ENCODE results near the gene SLC37A3. TPM values are rescaled to one million over a fixed set of nuclear protein-coding genes. Genes with fewer than 3 reads are reported as not detected.

The SLC37A3 gene
- total and polyA plus RNA-seq, 2 donors (not counting 1 experiment from before 2014, with no cell fraction given) = 9.1 to 20.1 TPM

GRCh38 chr7:140334341-140335057 is 63.8 kb downstream of the SLC37A3 start:
- Mint-ChIP-seq H3K9me3 (ENCODE audit: insufficient read depth) (no peaks in the 10 kb centered on the region), H3K27me3 (no peaks in the 10 kb centered on the region), H3K27ac (no peak overlapping the region), H3K4me3 (no peak overlapping the region), H3K4me1 (no peaks in the 10 kb centered on the region)
- H3K9me3 ChIP-seq (ENCODE audit: control extremely low read depth in 1 of 3, control insufficient read depth in 2 of 3, insufficient read depth in 1 of 3, low read length in 2 of 3) = no peaks in the 10 kb centered on the region
- H3K36me3 ChIP-seq (replicated peaks in 1 of 2; ENCODE audit: control extremely low read depth in 1 of 2, control insufficient read depth in 1 of 2, extremely low read depth in 1 of 2, insufficient read depth in 2 of 2, low read length in 1 of 2) = peaks cover 3 to 6% of the 10 kb centered on the region in 2 experiments
- 98% methylated on average over 7 of the region's 8 CpGs for WGBS (ENCODE audit: insufficient coverage)
- ChIA-PET CTCF (no interaction called here), POLR2A (no interaction called here)
- DNase-seq (no peak), ATAC-seq (ENCODE audit: low read depth) (no peak)
- H3K4me2 ChIP-seq (replicated peaks; ENCODE audit: low read depth, low read length, poor library complexity, severe bottlenecking) = no peak overlapping the region
- no peak overlapping the region for H2AFZ ChIP-seq (ENCODE audit: insufficient read depth, low read depth, low read length, poor library complexity, severe bottlenecking)
- no peaks in the 10 kb centered on the region for H3K79me2 ChIP-seq (ENCODE audit: control insufficient read depth, insufficient read depth, low read length)
- H3K27me3 ChIP-seq (replicated peaks in 1 of 4; ENCODE audit: control extremely low read depth in 1 of 4, control insufficient read depth in 3 of 4, insufficient read depth in 4 of 4, low read length in 3 of 4) = no peaks in the 10 kb centered on the region
- H3K27ac ChIP-seq (ENCODE audit: low read length in 2 of 2) = no peak overlapping the region
- no peak for TF ChIP-seq EZH2 (IDR thresholded peaks at IDR 0.05; ENCODE audit: borderline replicate concordance, insufficient read depth, low read depth, low read length, poor library complexity, severe bottlenecking)
- no peaks in the 10 kb centered on the region for H4K20me1 ChIP-seq (ENCODE audit: control insufficient read depth, insufficient read depth, low read length, poor library complexity, severe bottlenecking)
- no peaks in the 10 kb centered on the region for H3K4me1 ChIP-seq (ENCODE audit: control insufficient read depth in 2 of 2, insufficient read depth in 2 of 2, low read length in 2 of 2)
- no peak overlapping the region for H3K4me3 ChIP-seq (ENCODE audit: control extremely low read depth in 1 of 5, extremely low read depth in 1 of 5, insufficient read depth in 1 of 5, low read depth in 2 of 5, low read length in 4 of 5)
- intact Hi-C loops (cut with micrococcal nuclease) = no loop called here
- H3K9ac ChIP-seq (ENCODE audit: low read length) = no peak overlapping the region

GRCh38 chr7:140333686-140334085 is 64.6 kb downstream of the SLC37A3 start:
- CTCF ChIA-PET = interaction anchor here (1.1 kb wide), 1 partner anchor 159 kb away, joined by 3 read pairs; no protein-coding TSS in a partner anchor
- no peak overlapping the region for H2AFZ ChIP-seq (ENCODE audit: insufficient read depth, low read depth, low read length, poor library complexity, severe bottlenecking)
- intact Hi-C loops (cut with micrococcal nuclease) = no loop called here
- no CpG with 5 or more reads among the region's 5 CpGs for WGBS (ENCODE audit: insufficient coverage)
- Mint-ChIP-seq H3K4me3 (no peak overlapping the region), H3K27me3 (no peaks in the 10 kb centered on the region), H3K4me1 (no peaks in the 10 kb centered on the region), H3K27ac (no peak overlapping the region), H3K9me3 (ENCODE audit: insufficient read depth) (no peaks in the 10 kb centered on the region)
- H3K36me3 ChIP-seq (replicated peaks in 1 of 2; ENCODE audit: control extremely low read depth in 1 of 2, control insufficient read depth in 1 of 2, extremely low read depth in 1 of 2, insufficient read depth in 2 of 2, low read length in 1 of 2) = peaks cover 3 to 6% of the 10 kb centered on the region in 2 experiments
- POLR2A ChIA-PET = no interaction called here
- no peaks in the 10 kb centered on the region for H3K79me2 ChIP-seq (ENCODE audit: control insufficient read depth, insufficient read depth, low read length)
- TF ChIP-seq EZH2 (IDR thresholded peaks at IDR 0.05; ENCODE audit: borderline replicate concordance, insufficient read depth, low read depth, low read length, poor library complexity, severe bottlenecking) = no peak
- TF ChIP-seq, protein P1, sequence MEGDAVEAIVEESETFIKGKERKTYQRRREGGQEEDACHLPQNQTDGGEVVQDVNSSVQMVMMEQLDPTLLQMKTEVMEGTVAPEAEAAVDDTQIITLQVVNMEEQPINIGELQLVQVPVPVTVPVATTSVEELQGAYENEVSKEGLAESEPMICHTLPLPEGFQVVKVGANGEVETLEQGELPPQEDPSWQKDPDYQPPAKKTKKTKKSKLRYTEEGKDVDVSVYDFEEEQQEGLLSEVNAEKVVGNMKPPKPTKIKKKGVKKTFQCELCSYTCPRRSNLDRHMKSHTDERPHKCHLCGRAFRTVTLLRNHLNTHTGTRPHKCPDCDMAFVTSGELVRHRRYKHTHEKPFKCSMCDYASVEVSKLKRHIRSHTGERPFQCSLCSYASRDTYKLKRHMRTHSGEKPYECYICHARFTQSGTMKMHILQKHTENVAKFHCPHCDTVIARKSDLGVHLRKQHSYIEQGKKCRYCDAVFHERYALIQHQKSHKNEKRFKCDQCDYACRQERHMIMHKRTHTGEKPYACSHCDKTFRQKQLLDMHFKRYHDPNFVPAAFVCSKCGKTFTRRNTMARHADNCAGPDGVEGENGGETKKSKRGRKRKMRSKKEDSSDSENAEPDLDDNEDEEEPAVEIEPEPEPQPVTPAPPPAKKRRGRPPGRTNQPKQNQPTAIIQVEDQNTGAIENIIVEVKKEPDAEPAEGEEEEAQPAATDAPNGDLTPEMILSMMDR (IDR thresholded peaks at IDR 0.05) = no peak
- ATAC-seq (ENCODE audit: low read depth) (no peak), DNase-seq (no peak)
- H3K9me3 ChIP-seq (ENCODE audit: control extremely low read depth in 1 of 3, control insufficient read depth in 2 of 3, insufficient read depth in 1 of 3, low read length in 2 of 3) = no peaks in the 10 kb centered on the region
- H3K4me1 ChIP-seq (ENCODE audit: control insufficient read depth in 2 of 2, insufficient read depth in 2 of 2, low read length in 2 of 2) = no peaks in the 10 kb centered on the region
- no peak overlapping the region for H3K9ac ChIP-seq (ENCODE audit: low read length)
- no peaks in the 10 kb centered on the region for H3K27me3 ChIP-seq (replicated peaks in 1 of 4; ENCODE audit: control extremely low read depth in 1 of 4, control insufficient read depth in 3 of 4, insufficient read depth in 4 of 4, low read length in 3 of 4)
- no peak overlapping the region for H3K4me3 ChIP-seq (ENCODE audit: control extremely low read depth in 1 of 5, extremely low read depth in 1 of 5, insufficient read depth in 1 of 5, low read depth in 2 of 5, low read length in 4 of 5)
- no peaks in the 10 kb centered on the region for H4K20me1 ChIP-seq (ENCODE audit: control insufficient read depth, insufficient read depth, low read length, poor library complexity, severe bottlenecking)
- no peak overlapping the region for H3K27ac ChIP-seq (ENCODE audit: low read length in 2 of 2)
- H3K4me2 ChIP-seq (replicated peaks; ENCODE audit: low read depth, low read length, poor library complexity, severe bottlenecking) = no peak overlapping the region

All from B cell (primary cell).